Heart right ventricle (tissue), 16 donors: ENCODE data around the gene RIOX2. TPM values are rescaled to one million over a fixed set of nuclear protein-coding genes. Genes with fewer than 3 reads are reported as not detected.

Experiments used
- ATAC-seq, 8 donors: fragments of 200-7000 bp; cut with Tn5 transposase; one replicate each; pipeline ENCODE4 v1.9.1; 2020; ENCODE audit warnings: mild to moderate bottlenecking in 8 of 8, moderate library complexity in 8 of 8, moderate number of reproducible peaks in 1 of 8
- DNase-seq, 2 donors: peaks; one replicate each; pipeline ENCODE4 v3.0.0-alpha.2; 2020
- H3K27ac ChIP-seq, 10 donors: fragments of 200-600 bp; sonication (generic) in 2 of 10; one replicate each; pipeline versions ENCODE4 v1.5.0 to v1.8.0; 2020 to 2022; ENCODE audit warnings: mild to moderate bottlenecking in 3 of 10
- H3K27me3 ChIP-seq, 7 donors: fragments of 200-600 bp; one replicate each; pipeline ENCODE4 v1.8.0; 2021 to 2022; ENCODE audit warnings: mild to moderate bottlenecking in 2 of 7
- H3K36me3 ChIP-seq, 9 donors: fragments of 200-600 bp; sonication (generic) in 1 of 9; one replicate each; pipeline versions ENCODE4 v1.5.0 to v1.8.0; 2020 to 2022; ENCODE audit warnings: mild to moderate bottlenecking in 2 of 9
- H3K4me1 ChIP-seq, 9 donors: fragments of 200-600 bp; sonication (generic) in 1 of 9; one replicate each; pipeline versions ENCODE4 v1.5.0 to v1.8.0; 2020 to 2022; ENCODE audit warnings: mild to moderate bottlenecking in 4 of 9
- H3K4me3 ChIP-seq, 10 donors: fragments of 200-600 bp; sonication (generic) in 2 of 10; one replicate each; pipeline versions ENCODE4 v1.5.0 to v1.8.0; 2020 to 2022; ENCODE audit warnings: mild to moderate bottlenecking in 7 of 10, moderate library complexity in 2 of 10
- H3K9me3 ChIP-seq, 11 donors: fragments of 200-600 bp in 10 of 11; sonication (generic) in 2 of 11; one replicate each; pipeline versions ENCODE4 v1.5.0 to v1.8.0; 2013 to 2022; ENCODE audit warnings: mild to moderate bottlenecking in 2 of 11, control low read depth in 1 of 11, moderate library complexity in 1 of 11
- CTCF ChIP-seq, 9 donors: fragments of 200-600 bp; sonication (generic) in 2 of 9; IDR thresholded peaks; one replicate each; pipeline versions ENCODE4 v1.5.0 to v1.8.0; 2021 to 2022; ENCODE audit warnings: antibody characterized with exemption in 9 of 9, mild to moderate bottlenecking in 5 of 9, moderate library complexity in 1 of 9
- WGBS, 2 donors: extraction: QIAGEN DNeasy Blood & Tissue Kit; methylation state at CpG; one replicate each; pipeline ENCODE4 v1.1.7; 2013; ENCODE audit warnings: inconsistent platforms in 1 of 2; 5-methylcytosine and 5-hydroxymethylcytosine counted together
- intact Hi-C, 10 donors: fragments of 100-400 bp; cut with DNase I; formaldehyde crosslinking; loops; one replicate each; pipeline versions ENCODE4 v1.11.1 to v1.14.2; 2022
- polyA plus RNA-seq, 2 donors: library from polyadenylated mRNA; stranded (reverse); fragments of 200-250 nt; gene quantifications; one replicate each; pipeline ENCODE4 v1.2.3, GENCODE V29; 2013
- total RNA-seq, 10 donors: library from RNA; stranded (reverse); fragmentation: NEBNext Ultra II Directional in 3 of 10; extraction: Animal tissue kit (Norgen Biotek cat#: 25700) in 3 of 10; gene quantifications; one replicate each; pipeline versions ENCODE4 v1.2.1 to v1.2.4, GENCODE V29; 2021 to 2023
- donor health status: Arrhythmogenic right ventricular cardiomyopathy.
- donor health status: ischemic (EF 13 %, LVEDD 7.1; RV severe dilation, severe dysfunction).
- donor health status: healthy with polysubstance abuse.
- donor health status: DM: no; HTN: yes; CAD: no.
- donor health status: DM: no; HTN: no; CAD: no.
- donor health status: ischemic (EF 25% LVEDD 6.9; RV normal size, moderate dysfunction).
- donor health status: ischemic (EF 25% LVEDD 5.7; RV mildly dilated, moderate dysfunction).
- donor health status: healthy.
- donor health status: DM: yes; HTN: yes; CAD: no.
- donor health status: Ischemic cardiomyopathy.
- donor health status: ischemic (EF 35%, LVEDD 5.7; RV mildly dilated, moderate dysfunction).
- donor health status: nonischemic (EF 11% LVEDD 7.7; RV severe dilation, severe dysfunction).
- donor health status: DM: yes; HTN: yes; CAD: no.
- donor health status: PGD.
- donor health status: ischemic (EF 29% LVEDD 5.4; RV normal size, mild dysfunction).
- donor health status: nonischemic (EF 23%, LVEDD 6.1; RV moderate dilation, normal function).

Gene RIOX2
- total and polyA plus RNA-seq, 12 donors: 8.4 to 15.8 (median 12.0) TPM

DNA sequence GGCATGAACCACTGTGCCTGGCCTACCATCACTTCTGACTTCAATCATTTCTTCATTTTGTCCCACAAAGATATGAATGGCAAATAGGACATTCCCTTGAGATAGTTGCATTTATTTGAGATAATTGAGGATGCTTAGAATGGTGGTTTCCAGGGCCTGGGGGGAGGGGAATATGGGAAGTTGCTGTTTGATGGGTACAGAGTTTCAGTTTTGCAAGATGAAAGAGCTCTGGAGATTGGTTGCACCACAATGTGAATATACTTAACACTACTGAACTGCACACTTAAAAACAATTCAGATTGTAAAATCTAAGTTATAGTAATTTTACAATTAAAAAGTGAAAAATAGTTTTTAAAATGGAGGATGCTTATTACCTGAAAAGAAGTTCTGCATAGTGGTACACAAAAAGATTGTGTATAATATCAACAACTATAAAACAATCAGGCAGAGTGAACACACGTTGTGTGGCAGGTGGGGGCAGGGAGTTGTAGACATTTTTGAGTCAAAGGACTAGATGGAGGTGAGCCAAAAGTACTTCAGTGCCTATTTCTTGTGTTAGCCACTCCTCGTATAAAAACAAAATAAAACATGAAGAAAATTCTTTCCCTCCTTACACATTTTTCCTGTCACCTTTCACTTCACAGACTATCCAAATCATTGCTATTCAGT is 18.5 kb upstream of the RIOX2 start:
- H3K36me3 ChIP-seq: no peaks in the 10 kb centered on the region
- H3K4me1 ChIP-seq: no peaks in the 10 kb centered on the region
- TF ChIP-seq CTCF (IDR thresholded peaks at IDR 0.05): no peak
- ATAC-seq (no peak), DNase-seq (no peak)
- intact Hi-C loops: no loop called here
- WGBS, 2 donors: 36 to 65% methylated on average over 2 of the region's 2 CpGs
- no peaks in the 10 kb centered on the region for H3K27me3 ChIP-seq
- no peak overlapping the region for H3K27ac ChIP-seq
- no peaks in the 10 kb centered on the region for H3K9me3 ChIP-seq
- no peak overlapping the region for H3K4me3 ChIP-seq

DNA sequence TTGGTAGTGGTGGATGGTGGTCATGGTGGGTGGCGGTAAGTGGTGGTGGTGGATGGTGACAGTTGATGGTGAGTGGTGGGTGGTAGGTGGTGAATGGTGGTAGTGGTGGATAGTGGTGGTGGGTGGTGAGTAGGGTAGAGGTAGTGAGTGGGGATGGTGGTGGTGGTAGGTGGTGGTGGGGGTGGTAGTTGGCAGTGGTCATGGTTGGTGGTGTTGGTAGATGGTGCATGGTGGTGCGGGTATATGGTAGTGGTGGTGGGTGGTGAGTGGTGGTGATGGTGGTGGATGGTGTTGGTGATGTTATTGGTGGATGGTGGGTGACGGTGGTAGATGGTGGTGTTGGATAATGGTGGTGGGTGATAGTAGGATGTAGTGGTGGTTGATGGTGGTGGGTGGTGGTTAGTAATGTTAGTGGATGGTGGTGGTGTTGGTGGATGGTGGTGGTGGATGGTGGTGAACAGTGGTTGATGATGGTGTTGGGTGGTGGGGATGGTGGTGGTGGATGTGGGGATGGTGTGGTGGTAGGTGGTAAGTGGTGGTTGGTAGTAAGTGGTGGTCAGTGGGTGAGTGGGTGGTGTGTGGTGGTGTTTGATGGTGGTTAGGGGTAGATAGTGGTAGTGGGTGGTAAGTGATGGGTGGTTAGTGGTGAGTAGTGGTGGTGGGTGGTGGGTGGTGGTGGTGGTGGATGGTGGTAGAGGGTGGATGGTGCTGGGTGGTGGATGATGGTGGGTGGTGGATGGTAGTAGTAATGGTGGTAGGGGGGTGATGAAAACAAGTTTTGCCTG is 16.7 kb upstream of the RIOX2 start:
- no peaks in the 10 kb centered on the region for H3K9me3 ChIP-seq
- 98 to 100% methylated on average over 3 of the region's 3 CpGs for WGBS, 2 donors
- H3K27ac ChIP-seq: no peak overlapping the region
- ATAC-seq (no peak), DNase-seq (no peak)
- H3K36me3 ChIP-seq: no peaks in the 10 kb centered on the region
- H3K4me1 ChIP-seq: peaks cover 0 to 2% (median 0%) of the 10 kb centered on the region in 9 donors
- no peak for TF ChIP-seq CTCF (IDR thresholded peaks at IDR 0.05)
- no peaks in the 10 kb centered on the region for H3K27me3 ChIP-seq
- intact Hi-C loops: no loop called here
- H3K4me3 ChIP-seq: no peak overlapping the region

- Histone ChIP-seq H3K4me1 (peaks cover 0 to 8% (median 0%) of the 10 kb centered on the region in 9 donors), H3K9me3 (no peaks in the 10 kb centered on the region), H3K4me3 (no peak overlapping the region), H3K27ac (no peak overlapping the region), H3K27me3 (no peaks in the 10 kb centered on the region), H3K36me3 (no peaks in the 10 kb centered on the region)
- ATAC-seq (no peak), DNase-seq (no peak)
- 89 to 92% methylated on average over 2 of the region's 2 CpGs for WGBS, 2 donors
- TF ChIP-seq CTCF (IDR thresholded peaks at IDR 0.05): no peak
- intact Hi-C loops: no loop called here
Measured at GRCh38 chr3:97987306-97987705, 15.1 kb upstream of the RIOX2 start.

- no peak for ATAC-seq
- Histone ChIP-seq H3K36me3 (no peaks in the 10 kb centered on the region), H3K4me3 (no peak overlapping the region), H3K4me1 (peaks cover 0 to 20% (median 5%) of the 10 kb centered on the region in 9 donors), H3K27ac (no peak overlapping the region), H3K9me3 (no peaks in the 10 kb centered on the region), H3K27me3 (no peaks in the 10 kb centered on the region)
- intact Hi-C loops: no loop called here
- WGBS, 2 donors: 52 to 56% methylated on average over 2 of the region's 2 CpGs
- no peak for TF ChIP-seq CTCF (IDR thresholded peaks at IDR 0.05)
- DNase-seq: no peak
Measured at GRCh38 chr3:97983933-97984491, 11.8 kb upstream of the RIOX2 start.
